ENCODE results near the gene CABYR.

Gene CABYR

DNA sequence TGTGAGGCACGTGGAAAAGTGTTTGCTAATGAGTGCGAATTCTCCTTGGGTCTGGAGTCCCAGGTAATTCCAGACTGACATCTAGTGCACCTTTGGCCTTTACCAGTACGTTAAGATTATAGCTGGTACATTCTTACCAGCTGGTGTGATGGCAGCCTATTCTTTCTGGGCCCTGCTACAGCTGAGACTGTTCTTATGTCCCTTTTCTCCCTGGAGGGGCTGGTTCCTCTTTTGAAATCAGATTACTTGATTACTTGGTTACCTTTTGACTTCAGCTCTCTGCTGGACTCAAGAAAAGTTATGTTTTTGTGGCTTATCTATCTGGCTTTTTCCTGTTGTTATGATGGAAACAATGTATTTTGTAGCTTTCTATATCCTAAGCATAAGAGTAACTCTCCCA, 14.5 kb downstream of the CABYR start:
- DNase-seq = no peak
- TF ChIP-seq POLR2A (IDR thresholded peaks at IDR 0.05; ENCODE audit: low read length) (no peak), GATA1 (IDR thresholded peaks at IDR 0.05; ENCODE audit: low read depth, low read length) (no peak)

DNA sequence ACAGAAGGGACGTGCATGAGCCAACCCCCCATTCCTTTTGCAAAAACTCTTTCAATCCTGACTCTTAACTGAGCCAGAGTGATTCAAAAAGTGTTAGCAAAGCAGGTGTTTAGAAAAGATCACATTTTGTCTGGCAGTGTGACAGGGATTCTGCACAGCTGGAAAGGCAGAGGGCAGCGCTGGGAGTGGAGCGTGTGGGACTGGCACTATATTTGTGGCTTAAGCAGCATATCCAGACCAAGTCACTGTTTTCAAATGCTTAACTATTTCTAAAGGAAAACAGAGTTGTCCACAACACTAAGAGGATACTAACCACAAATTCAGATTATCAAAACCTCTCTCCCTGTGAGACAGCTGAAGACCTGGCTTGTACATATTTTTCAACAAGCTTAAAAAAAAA, 19.0 kb downstream of the CABYR start:
- TF ChIP-seq POLR2A (IDR thresholded peaks at IDR 0.05; ENCODE audit: low read length) (no peak), GATA1 (IDR thresholded peaks at IDR 0.05; ENCODE audit: low read depth, low read length) (no peak)
- DNase-seq = no peak

- TF ChIP-seq POLR2A (IDR thresholded peaks at IDR 0.05; ENCODE audit: low read length) = no peak
- TF ChIP-seq GATA1 (IDR thresholded peaks at IDR 0.05; ENCODE audit: low read depth, low read length) = no peak
- DNase-seq = no peak
These were observed 21.2 kb downstream of the CABYR start for GRCh38 chr18:24160086-24160485.

GRCh38 chr18:24161304-24161703, 22.4 kb downstream of the CABYR start:
- TF ChIP-seq GATA1 (IDR thresholded peaks at IDR 0.05; ENCODE audit: low read depth, low read length) = no peak
- no peak for TF ChIP-seq POLR2A (IDR thresholded peaks at IDR 0.05; ENCODE audit: low read length)
- no peak for DNase-seq

- TF ChIP-seq GATA1 (IDR thresholded peaks at IDR 0.05; ENCODE audit: low read depth, low read length) = no peak
- TF ChIP-seq POLR2A (IDR thresholded peaks at IDR 0.05; ENCODE audit: low read length) = no peak
- DNase-seq = no peak
These were observed 29.6 kb downstream of the CABYR start for GRCh38 chr18:24168496-24168895.

GRCh38 chr18:24170360-24170759, 31.5 kb downstream of the CABYR start:
- TF ChIP-seq GATA1 (IDR thresholded peaks at IDR 0.05; ENCODE audit: low read depth, low read length) = no peak
- TF ChIP-seq POLR2A (IDR thresholded peaks at IDR 0.05; ENCODE audit: low read length) = no peak

DNA sequence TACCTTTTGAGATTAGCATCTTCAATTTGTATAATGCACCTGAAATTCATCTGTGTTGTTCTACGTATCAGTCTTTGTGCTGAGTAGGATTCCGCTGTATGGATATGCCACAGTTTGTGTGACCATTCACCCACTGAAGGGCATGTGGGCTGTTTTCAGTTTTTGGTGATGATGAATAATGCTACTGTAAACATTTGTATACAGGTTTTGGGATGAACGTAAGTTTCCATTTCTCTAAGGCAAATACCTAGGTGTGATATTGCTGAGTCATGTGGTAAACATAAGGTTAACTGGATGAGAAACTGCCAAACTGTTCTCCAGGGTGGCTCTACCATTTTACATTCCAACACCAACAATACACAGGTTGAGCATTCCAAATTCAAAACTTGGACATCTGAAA, 35.1 kb downstream of the CABYR start:
- no peak for TF ChIP-seq GATA1 (IDR thresholded peaks at IDR 0.05; ENCODE audit: low read depth, low read length)
- DNase-seq = no peak

More at GRCh38 chr18:24170360-24170759, 31.5 kb downstream of the CABYR start:
- DNase-seq = no peak

GRCh38 chr18:24176727-24177416, 38.0 kb downstream of the CABYR start:
- TF ChIP-seq POLR2A (IDR thresholded peaks at IDR 0.05; ENCODE audit: low read length) = no peak
- TF ChIP-seq GATA1 (IDR thresholded peaks at IDR 0.05; ENCODE audit: low read depth, low read length) = no peak
- peak; percentile 59 to 73 for DNase-seq

DNA sequence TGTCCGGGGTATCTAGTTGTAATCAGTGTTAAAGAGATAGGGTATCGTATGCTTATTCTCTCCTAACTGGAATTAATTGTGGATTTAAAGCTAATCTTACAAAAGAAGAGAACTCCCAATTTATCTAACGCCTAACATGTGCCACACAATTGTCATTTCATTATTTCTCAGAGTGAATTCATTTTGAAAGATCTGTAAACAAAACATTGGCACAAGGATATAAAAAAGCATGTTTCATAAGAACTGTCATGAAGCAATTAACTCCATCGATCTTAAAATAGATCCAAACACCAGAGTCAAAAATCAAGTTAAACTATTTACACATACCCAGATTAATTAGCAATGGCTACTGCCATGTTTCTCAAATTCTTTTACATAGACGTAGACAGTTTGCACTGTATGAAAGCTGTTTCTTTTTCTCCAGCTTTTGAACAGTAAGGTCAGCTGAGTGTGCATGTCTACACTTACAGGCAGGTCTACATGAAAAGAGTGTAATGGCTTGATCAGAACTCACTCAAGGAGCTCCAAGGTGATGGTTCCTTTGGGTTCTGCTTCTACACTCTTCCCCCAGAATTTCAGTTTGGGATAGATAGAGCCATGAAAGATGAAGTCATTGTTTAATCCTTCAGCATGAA, 38.8 kb downstream of the CABYR start:
- TF ChIP-seq GATA1 (IDR thresholded peaks at IDR 0.05; ENCODE audit: low read depth, low read length) = no peak
- TF ChIP-seq POLR2A (IDR thresholded peaks at IDR 0.05; ENCODE audit: low read length) = no peak
- no peak for DNase-seq

DNA sequence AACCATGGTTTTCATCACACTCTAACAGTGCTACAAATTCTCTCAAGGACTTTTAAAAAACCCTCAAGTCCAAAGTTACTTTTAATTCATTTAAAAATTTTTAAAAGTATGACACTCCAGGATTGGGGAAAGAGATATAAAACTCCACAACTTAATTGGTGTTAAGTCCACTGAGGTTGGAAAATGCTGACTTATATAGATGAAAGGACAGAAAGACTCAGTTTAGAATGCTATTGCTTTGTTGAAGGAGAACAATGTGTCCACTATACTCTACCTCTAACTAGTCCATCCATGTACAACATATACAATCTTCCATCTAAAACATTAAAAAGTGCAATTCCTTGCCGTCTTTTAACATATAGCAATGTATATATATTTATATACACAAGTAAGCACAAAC, 41.2 kb downstream of the CABYR start:
- TF ChIP-seq GATA1 (IDR thresholded peaks at IDR 0.05; ENCODE audit: low read depth, low read length) = no peak
- no peak for TF ChIP-seq POLR2A (IDR thresholded peaks at IDR 0.05; ENCODE audit: low read length)
- DNase-seq = no peak

DNA sequence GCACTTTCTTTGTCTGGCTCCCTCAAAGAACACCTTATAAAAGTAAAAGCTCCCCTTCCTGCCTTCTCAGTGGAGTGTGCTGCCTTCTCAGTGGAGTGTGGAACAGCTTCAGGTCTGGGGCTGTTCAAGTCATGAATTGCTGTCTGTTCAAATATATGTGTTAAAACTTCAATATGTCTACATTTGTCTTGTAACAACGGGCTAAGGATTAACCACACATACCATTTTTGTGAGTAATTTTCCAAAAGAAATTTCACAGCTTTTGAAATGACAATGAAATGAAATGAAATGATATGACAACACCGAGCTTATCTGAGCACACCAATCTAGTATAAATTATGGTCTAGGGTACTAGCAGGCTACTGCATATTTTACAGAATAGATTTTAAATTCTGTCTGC, 42.9 kb downstream of the CABYR start:
- TF ChIP-seq POLR2A (IDR thresholded peaks at IDR 0.05; ENCODE audit: low read length) (no peak), GATA1 (IDR thresholded peaks at IDR 0.05; ENCODE audit: low read depth, low read length) (no peak)
- DNase-seq = no peak

- TF ChIP-seq GATA1 (IDR thresholded peaks at IDR 0.05; ENCODE audit: low read depth, low read length) = no peak
- no peak for TF ChIP-seq POLR2A (IDR thresholded peaks at IDR 0.05; ENCODE audit: low read length)
- DNase-seq = no peak
These were observed 46.9 kb downstream of the CABYR start for GRCh38 chr18:24185805-24186204.

DNA sequence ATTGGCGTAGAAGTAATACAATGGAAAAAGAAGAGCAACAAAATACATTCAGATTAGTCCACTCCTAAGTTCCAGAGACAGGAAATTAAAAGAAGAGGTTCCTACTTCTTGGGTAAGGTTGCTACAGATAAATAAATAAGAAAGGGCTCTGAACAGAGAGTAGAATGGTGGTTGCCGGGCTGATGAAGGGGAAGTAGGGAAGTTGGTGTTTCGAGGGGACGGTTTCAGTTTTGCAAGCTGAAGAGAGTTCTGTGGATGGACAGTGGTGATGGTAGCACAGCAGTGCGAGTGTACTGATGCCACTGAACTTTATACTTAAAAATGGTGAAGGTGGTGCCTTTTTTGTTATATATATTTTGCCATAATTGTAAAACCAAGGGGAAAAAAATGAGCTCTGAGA, 48.2 kb downstream of the CABYR start:
- no peak for TF ChIP-seq POLR2A (IDR thresholded peaks at IDR 0.05; ENCODE audit: low read length)
- no peak for TF ChIP-seq GATA1 (IDR thresholded peaks at IDR 0.05; ENCODE audit: low read depth, low read length)
- DNase-seq = no peak

- TF ChIP-seq POLR2A (IDR thresholded peaks at IDR 0.05; ENCODE audit: low read length) (no peak), GATA1 (IDR thresholded peaks at IDR 0.05; ENCODE audit: low read depth, low read length) (no peak)
- DNase-seq = no peak
These were observed 48.8 kb downstream of the CABYR start for GRCh38 chr18:24187689-24188088.

DNA sequence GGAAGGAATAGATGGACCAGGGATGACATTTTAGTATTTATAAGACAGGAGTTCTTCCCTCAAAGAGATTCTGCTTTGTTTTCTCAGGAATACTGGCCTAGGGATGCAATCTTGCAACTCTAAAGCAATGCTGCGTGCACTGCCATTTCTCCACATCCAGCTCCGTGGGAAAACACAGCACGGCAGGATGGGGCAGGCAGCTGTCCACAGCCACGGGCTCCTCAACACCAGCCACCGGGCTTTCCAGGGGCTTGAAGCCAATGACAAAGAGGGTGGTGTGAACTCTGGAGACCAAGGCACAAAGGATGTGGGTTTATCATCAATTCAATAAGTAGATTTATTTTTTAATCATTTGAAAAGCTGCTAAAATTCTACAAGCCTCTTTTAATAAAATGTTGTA, 49.3 kb downstream of the CABYR start:
- no peak for DNase-seq
- TF ChIP-seq POLR2A (IDR thresholded peaks at IDR 0.05; ENCODE audit: low read length) (no peak), GATA1 (IDR thresholded peaks at IDR 0.05; ENCODE audit: low read depth, low read length) (no peak)

Data from erythroblast (primary cell).